Measurements from ENCODE around the gene POMT1.

Gene POMT1

GRCh38 chr9:131557855-131558548, 55.3 kb downstream of the POMT1 start:
- DNase-seq = no peak

DNA sequence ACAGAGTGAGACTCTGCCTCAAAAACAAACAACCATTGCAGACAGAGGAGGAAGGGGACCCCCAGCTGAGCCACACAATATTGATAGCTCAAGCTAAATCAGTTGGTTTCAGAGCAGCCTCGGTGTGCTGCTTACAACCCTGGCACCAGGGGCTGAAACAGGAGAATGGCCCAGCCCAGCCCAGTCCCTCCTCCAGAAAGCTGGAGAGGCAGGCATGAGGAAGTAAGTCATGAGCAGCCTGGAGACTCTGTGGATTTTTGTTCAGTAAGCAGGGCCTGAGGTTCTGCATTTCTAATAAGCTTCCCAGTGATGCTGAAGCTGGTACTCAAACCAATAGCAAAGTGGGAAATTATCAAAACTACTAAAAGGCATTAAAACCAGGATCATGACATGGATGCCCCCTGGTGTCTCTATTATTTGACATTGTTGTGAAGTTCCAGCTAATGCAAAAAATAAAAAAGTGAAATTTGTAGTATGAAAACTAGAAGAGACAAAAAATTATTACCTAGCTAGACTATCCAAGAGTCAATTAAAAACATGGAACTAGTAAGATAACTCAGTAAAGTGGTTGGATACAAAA, 56.8 kb downstream of the POMT1 start:
- DNase-seq = no peak

GRCh38 chr9:131562032-131562959, 59.6 kb downstream of the POMT1 start:
- DNase-seq = no peak

- no peak for DNase-seq
These were observed 62.7 kb downstream of the POMT1 start for GRCh38 chr9:131565369-131565768.

DNA sequence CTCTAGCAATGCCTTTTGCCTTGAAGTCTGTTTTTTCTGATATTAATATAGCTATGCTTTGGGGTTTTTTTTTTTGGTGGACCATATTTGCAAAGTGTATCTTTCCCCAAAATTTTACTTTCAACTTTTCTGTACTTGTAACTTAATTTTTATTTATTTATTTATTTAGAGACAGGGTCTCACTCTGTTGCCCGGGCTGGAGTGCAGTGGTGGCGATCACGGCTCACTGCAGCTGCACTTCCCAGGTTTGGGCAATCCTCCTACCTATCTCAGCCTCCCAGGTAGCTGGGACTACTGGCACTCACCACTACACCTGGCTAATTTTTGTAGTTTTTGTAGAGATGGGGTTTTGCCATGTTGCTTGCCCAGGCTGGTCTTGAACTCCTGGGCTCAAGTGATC, 63.4 kb downstream of the POMT1 start:
- no peak for DNase-seq

- DNase-seq = no peak
These were observed 65.2 kb downstream of the POMT1 start for GRCh38 chr9:131567910-131568309.

Measured in activated CD4-positive, alpha-beta T cell treated with anti-CD3 and anti-CD28 coated beads, Interleukin-2, amount 50 U/mL, for 1 hour (primary cell).